HG03378 (cell line): ENCODE results near the gene NUPR2.
A peak's percentile ranks its signal among the peaks of the same experiment; 100 is the strongest.
"Not testable (repeated sequence)": the region's sequence is repeated elsewhere in the genome, so short reads cannot be mapped to it uniquely, and the experiment has no call there.

ENCODE experiments used
- ATAC-seq: cut with Tn5 transposase; IDR thresholded peaks from one replicate; pipeline ENCODE4 v1.9.1; 2021; ENCODE audit warnings: mild to moderate bottlenecking, moderate library complexity; ENCODE audit not compliant: unreplicated experiment

NUPR2 gene

GRCh38 chr7:56115852-56116538 lies at the start of gene NUPR2:
Gene NUPR2, minus strand, starts transcription at chr7:56116417. Its CDS starts 103 bp downstream, at chr7:56116314.
- no peak for ATAC-seq

- ATAC-seq = no peak
Observed at GRCh38 chr7:56157238-56157790, 41.1 kb upstream of the NUPR2 start.

- not testable (repeated sequence) for ATAC-seq
Observed at GRCh38 chr7:56131062-56131461, 14.8 kb upstream of the NUPR2 start.

GRCh38 chr7:56127241-56127975 lies 11.2 kb upstream of the NUPR2 start:
- ATAC-seq = no peak

- ATAC-seq = no peak
Observed at GRCh38 chr7:56125831-56126230, 9.6 kb upstream of the NUPR2 start.

- ATAC-seq = no peak
Observed at GRCh38 chr7:56124981-56125380, 8.8 kb upstream of the NUPR2 start.

- no peak for ATAC-seq
Observed at GRCh38 chr7:56121440-56121839, 5.2 kb upstream of the NUPR2 start.

GRCh38 chr7:56112244-56112643 lies 4.0 kb downstream of the NUPR2 start:
- not testable (repeated sequence) for ATAC-seq

GRCh38 chr7:56110611-56111010 lies 5.6 kb downstream of the NUPR2 start:
- no peak for ATAC-seq

- no peak for ATAC-seq
Observed at GRCh38 chr7:56107954-56108258, 8.3 kb downstream of the NUPR2 start.

GRCh38 chr7:56106108-56107073 lies 9.8 kb downstream of the NUPR2 start, which contains the start of gene CHCHD2:
Gene CHCHD2, minus strand, starts transcription at chr7:56106476. Its CDS starts 63 bp downstream, at chr7:56106413.
- peak; percentile 99 for ATAC-seq

- ATAC-seq = peak; percentile 38
Observed at GRCh38 chr7:56105508-56105907, 10.7 kb downstream of the NUPR2 start.

- ATAC-seq = not testable (repeated sequence)
Observed at GRCh38 chr7:56104138-56104537, 12.1 kb downstream of the NUPR2 start.

GRCh38 chr7:56099653-56100052 lies 16.6 kb downstream of the NUPR2 start:
- no peak for ATAC-seq

GRCh38 chr7:56098187-56099008 lies 17.8 kb downstream of the NUPR2 start:
- not testable (repeated sequence) for ATAC-seq

- no peak for ATAC-seq
Observed at GRCh38 chr7:56097700-56098099, 18.5 kb downstream of the NUPR2 start.

- no peak for ATAC-seq
Observed at GRCh38 chr7:56092789-56093531, 23.3 kb downstream of the NUPR2 start, which contains the start of gene PHKG1. Gene PHKG1, minus strand, starts transcription at chr7:56092952. Its CDS starts 4,011 bp downstream, at chr7:56088941.

- ATAC-seq = not testable (repeated sequence)
Observed at GRCh38 chr7:56092388-56092787, 23.8 kb downstream of the NUPR2 start.

GRCh38 chr7:56091591-56091990 lies 24.6 kb downstream of the NUPR2 start:
- ATAC-seq = no peak
